SU-DHL-6 (cell line): ENCODE measurements around the gene SH3RF3.

Experiments
- H2AFZ ChIP-seq: fragments of 200-600 bp; sonication (generic); 2 replicates; pipeline ENCODE4 v1.6.1; 2014; ENCODE audit warnings: low read depth, mild to moderate bottlenecking, moderate library complexity, mixed read lengths, antibody characterized with exemption, low read length; ENCODE audit not compliant: severe bottlenecking
- H3F3A ChIP-seq: fragments of 200-600 bp; shearing (Covaris generic); 2 replicates; pipeline ENCODE4 v1.6.0; 2016; ENCODE audit warnings: antibody characterized with exemption, mild to moderate bottlenecking; ENCODE audit not compliant: insufficient read depth
- H3K27ac ChIP-seq: fragments of 200-600 bp; sonication (generic); 2 replicates; pipeline ENCODE4 v1.5.1; 2016; ENCODE audit warnings: low read depth, mild to moderate bottlenecking, low read length, moderate library complexity, mixed read lengths
- H3K27me3 ChIP-seq: fragments of 200-600 bp; sonication (generic), shearing (Covaris generic); 2 replicates; pipeline ENCODE4 v1.6.0; 2014; ENCODE audit warnings: mild to moderate bottlenecking, low read length
- H3K36me3 ChIP-seq: fragments of 200-600 bp; sonication (generic); 2 replicates; pipeline ENCODE4 v1.6.1; 2014; ENCODE audit warnings: mild to moderate bottlenecking, low read length, mixed read lengths
- H3K4me2 ChIP-seq: fragments of 300-600, 200-600 bp; shearing (Covaris generic), sonication (generic); 2 replicates; pipeline ENCODE4 v1.6.0; 2014; ENCODE audit warnings: low read length, low read depth, mild to moderate bottlenecking; ENCODE audit not compliant: poor library complexity, severe bottlenecking
- H3K4me3 ChIP-seq: fragments of 200-600 bp; sonication (generic); 2 replicates; pipeline ENCODE4 v1.5.1; 2014; ENCODE audit warnings: antibody characterized with exemption, low read length, mild to moderate bottlenecking, mixed read lengths; ENCODE audit not compliant: insufficient read depth, poor library complexity, severe bottlenecking
- H3K79me2 ChIP-seq: fragments of 200-600 bp; sonication (generic); 2 replicates; pipeline ENCODE4 v1.6.1; 2014; ENCODE audit warnings: mild to moderate bottlenecking, low read length, moderate library complexity; ENCODE audit not compliant: insufficient read depth
- H3K9ac ChIP-seq: fragments of 200-600 bp; sonication (generic); 2 replicates; pipeline ENCODE4 v1.7.0; 2014; ENCODE audit warnings: mild to moderate bottlenecking, low read length
- H3K9me2 ChIP-seq: fragments of 200-600 bp; sonication (generic); replicated peaks from 2 replicates; pipeline ENCODE4 v1.6.1; 2014; ENCODE audit warnings: low read length; ENCODE audit not compliant: insufficient read depth
- H3K9me3 ChIP-seq: fragments of 200-600 bp; sonication (generic); 2 replicates; pipeline ENCODE4 v1.6.1; 2014; ENCODE audit warnings: low read length, mixed read lengths; ENCODE audit not compliant: insufficient read depth
- H4K20me1 ChIP-seq: fragments of 200-600 bp; sonication (generic); 2 replicates; pipeline ENCODE4 v1.6.1; 2014; ENCODE audit warnings: low read depth, mild to moderate bottlenecking, antibody characterized with exemption, low read length, moderate library complexity, mixed read lengths
- EZH2phosphoT487 ChIP-seq: fragments of 200-600 bp; sonication (generic), shearing (Covaris generic); conservative IDR thresholded peaks from 2 replicates; pipeline ENCODE4 v1.6.1; 2018; ENCODE audit warnings: mild to moderate bottlenecking, antibody characterized with exemption, low read length, moderate library complexity, mixed read lengths
- TF ChIP-seq, protein P1 (sequence below): fragments of 200-600 bp; sonication (generic); IDR thresholded peaks from one replicate; pipeline ENCODE4 v1.5.1; 2017; ENCODE audit warnings: antibody characterized with exemption, mild to moderate bottlenecking, low read length, moderate library complexity; ENCODE audit not compliant: insufficient read depth, poor library complexity, severe bottlenecking

The SH3RF3 gene

DNA sequence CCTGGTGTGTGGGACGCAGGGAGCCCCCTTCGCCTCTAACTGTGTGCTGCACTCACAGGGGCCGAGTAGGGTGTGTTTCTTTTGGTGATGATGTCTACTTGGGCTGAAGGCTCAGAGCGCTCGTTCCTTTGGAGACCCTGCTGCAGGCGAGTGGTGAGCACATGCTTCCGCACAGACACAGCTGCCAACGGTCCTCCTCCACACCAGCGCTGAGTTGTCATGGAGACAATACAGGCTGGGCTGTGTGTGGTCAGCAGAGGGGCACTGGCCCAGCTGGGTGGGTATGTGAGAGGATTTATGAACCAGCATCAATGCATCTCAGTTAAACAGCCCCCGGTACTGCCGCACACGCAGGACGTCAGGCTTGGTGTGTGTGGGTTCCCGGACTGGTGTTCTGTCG, 143.5 kb downstream of the SH3RF3 start:
- H3K9ac ChIP-seq, result no peak overlapping the region
- H3K36me3 ChIP-seq, result no peaks in the 10 kb centered on the region
- TF ChIP-seq, protein P1, sequence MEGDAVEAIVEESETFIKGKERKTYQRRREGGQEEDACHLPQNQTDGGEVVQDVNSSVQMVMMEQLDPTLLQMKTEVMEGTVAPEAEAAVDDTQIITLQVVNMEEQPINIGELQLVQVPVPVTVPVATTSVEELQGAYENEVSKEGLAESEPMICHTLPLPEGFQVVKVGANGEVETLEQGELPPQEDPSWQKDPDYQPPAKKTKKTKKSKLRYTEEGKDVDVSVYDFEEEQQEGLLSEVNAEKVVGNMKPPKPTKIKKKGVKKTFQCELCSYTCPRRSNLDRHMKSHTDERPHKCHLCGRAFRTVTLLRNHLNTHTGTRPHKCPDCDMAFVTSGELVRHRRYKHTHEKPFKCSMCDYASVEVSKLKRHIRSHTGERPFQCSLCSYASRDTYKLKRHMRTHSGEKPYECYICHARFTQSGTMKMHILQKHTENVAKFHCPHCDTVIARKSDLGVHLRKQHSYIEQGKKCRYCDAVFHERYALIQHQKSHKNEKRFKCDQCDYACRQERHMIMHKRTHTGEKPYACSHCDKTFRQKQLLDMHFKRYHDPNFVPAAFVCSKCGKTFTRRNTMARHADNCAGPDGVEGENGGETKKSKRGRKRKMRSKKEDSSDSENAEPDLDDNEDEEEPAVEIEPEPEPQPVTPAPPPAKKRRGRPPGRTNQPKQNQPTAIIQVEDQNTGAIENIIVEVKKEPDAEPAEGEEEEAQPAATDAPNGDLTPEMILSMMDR, result no peak
- no peak for TF ChIP-seq EZH2phosphoT487
- no peaks in the 10 kb centered on the region for H3K27me3 ChIP-seq
- no peak overlapping the region for H3K4me2 ChIP-seq
- no peak overlapping the region for H2AFZ ChIP-seq
- no peaks in the 10 kb centered on the region for H3K9me2 ChIP-seq
- H3F3A ChIP-seq, result no peaks in the 10 kb centered on the region
- no peak overlapping the region for H3K27ac ChIP-seq
- no peaks in the 10 kb centered on the region for H3K79me2 ChIP-seq
- H3K9me3 ChIP-seq, result no peaks in the 10 kb centered on the region
- H3K4me3 ChIP-seq, result no peak overlapping the region
- H4K20me1 ChIP-seq, result no peaks in the 10 kb centered on the region

DNA sequence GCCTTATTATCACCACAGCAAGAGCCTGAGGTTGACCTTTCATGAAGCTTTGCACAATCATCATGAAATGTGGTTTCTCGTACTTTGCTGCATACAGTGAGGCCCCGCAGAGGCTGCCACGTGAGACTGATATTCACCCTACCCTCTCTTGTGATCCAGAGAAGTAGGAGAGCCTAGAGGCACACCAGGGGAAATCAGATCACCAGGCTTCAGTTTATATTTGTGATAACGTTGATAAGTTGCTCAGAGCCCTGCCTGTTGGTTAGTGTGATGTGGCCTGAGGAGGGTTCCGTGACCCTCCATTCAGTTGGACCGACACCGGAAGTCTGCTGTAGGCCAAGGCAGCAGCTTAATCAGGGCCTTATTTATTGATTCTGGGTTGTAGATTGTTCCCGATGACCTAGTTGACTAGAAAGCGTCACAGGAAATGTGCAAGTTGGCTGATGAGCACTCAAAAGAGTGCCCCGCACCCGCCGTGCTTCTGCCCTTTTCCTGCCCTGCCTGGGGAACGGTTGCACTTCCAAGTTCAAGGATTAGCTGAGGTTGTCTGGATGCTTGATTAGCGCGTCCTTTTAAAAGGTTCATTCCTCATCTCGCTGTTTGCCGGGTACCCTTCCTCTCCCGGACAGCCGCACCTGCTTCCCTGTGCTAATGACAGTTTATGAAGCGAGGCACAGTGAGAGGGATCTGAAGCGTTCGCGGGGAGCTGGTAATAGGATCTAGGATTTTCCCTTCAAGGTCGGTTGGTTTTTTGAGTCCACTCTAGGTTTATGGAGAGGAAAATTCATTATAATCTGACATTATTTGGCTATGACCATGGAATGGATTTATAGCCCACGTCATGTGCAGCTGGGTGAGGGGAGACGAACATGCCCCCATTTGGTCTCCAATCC, 146.4 kb downstream of the SH3RF3 start:
- Histone ChIP-seq H3K36me3 (no peaks in the 10 kb centered on the region), H3K9me2 (no peaks in the 10 kb centered on the region), H3K9ac (no peak overlapping the region), H3K4me2 (no peak overlapping the region), H3K9me3 (no peaks in the 10 kb centered on the region), H3K79me2 (no peaks in the 10 kb centered on the region), H3F3A (no peaks in the 10 kb centered on the region), H4K20me1 (no peaks in the 10 kb centered on the region), H3K27me3 (no peaks in the 10 kb centered on the region), H3K27ac (no peak overlapping the region), H3K4me3 (no peak overlapping the region), H2AFZ (no peak overlapping the region)
- TF ChIP-seq, protein P1, result no peak
- TF ChIP-seq EZH2phosphoT487, result no peak

DNA sequence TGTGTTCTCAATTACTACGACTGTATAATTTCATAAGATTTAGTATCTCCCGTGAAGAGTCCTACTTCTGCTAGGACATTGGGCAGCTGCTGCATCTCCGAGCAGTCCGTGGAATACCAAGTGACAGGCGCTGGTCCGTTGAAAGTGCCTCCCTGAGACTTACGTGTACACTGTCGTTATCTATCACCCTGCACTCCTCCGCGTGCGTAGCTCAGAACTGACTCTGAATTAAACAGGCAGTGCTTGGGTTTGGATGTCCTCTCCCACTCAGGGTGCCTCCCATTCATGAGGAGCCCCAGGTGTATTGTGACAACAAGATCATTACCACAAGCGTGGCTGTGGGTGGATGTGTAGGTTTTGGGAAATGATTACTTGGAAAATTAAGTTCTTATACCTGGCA, 148.4 kb downstream of the SH3RF3 start:
- Histone ChIP-seq H3K27me3 (no peaks in the 10 kb centered on the region), H3K9ac (no peak overlapping the region)
- no peak for TF ChIP-seq EZH2phosphoT487
- TF ChIP-seq, protein P1, result no peak

More for the DNA sequence above, 148.4 kb downstream of the SH3RF3 start:
- Histone ChIP-seq H3K36me3 (no peaks in the 10 kb centered on the region), H2AFZ (no peak overlapping the region), H3K79me2 (no peaks in the 10 kb centered on the region), H3K9me2 (no peaks in the 10 kb centered on the region), H3K27ac (no peak overlapping the region), H3K4me2 (no peak overlapping the region), H3K4me3 (no peak overlapping the region), H3F3A (no peaks in the 10 kb centered on the region), H3K9me3 (no peaks in the 10 kb centered on the region), H4K20me1 (no peaks in the 10 kb centered on the region)
